HG03139 (cell line): ENCODE measurements around the gene MTHFD2L.

Experiments
- ATAC-seq: cut with Tn5 transposase; IDR thresholded peaks from one replicate; pipeline ENCODE4 v1.9.1; 2021; ENCODE audit not compliant: unreplicated experiment

Gene MTHFD2L

DNA sequence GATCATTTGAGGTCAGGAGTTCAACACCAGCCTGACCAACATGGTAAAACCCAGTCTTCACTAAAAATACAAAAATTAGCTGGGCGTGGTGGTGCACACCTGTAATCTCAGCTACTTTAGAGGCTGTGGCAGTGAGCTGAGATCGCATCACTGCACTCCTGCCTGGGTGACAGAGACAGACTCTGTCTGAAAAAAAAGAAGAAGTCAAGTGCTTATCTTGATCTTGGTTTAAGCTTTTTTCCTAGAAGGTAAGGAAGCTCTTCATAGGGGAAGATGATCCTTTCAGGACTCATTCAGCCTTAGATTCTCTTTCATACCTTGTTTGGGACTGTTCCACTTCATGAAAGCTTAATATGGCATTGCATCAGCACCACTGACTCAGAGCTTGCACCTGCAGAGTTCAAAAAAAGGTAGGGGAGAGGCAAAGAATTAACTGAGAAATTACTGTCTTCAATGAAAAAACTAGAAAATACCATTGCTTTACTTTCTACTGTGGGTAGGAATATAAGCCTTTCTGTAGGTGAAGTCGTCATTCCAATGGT is 79.6 kb downstream of the MTHFD2L start:
- ATAC-seq, result no peak

DNA sequence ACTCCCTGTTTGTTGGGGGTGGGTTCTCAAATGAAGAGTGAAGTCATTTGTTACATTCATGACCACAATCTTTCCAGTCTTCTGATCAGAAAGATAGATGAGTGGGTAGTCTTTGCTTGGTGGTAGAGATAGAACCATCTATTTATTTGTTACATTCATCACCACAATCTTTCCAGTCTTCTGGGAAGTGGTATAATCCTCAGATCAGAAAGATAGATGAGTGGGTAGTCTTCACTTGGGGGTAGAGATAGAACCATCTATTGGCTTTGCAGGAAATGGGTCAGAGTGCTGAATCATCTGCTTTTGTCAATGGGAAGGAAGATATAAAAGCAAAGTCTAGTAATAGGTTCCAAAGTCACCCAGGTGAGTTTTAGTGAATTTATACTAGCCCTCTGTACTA is 86.1 kb downstream of the MTHFD2L start:
- no peak for ATAC-seq

DNA sequence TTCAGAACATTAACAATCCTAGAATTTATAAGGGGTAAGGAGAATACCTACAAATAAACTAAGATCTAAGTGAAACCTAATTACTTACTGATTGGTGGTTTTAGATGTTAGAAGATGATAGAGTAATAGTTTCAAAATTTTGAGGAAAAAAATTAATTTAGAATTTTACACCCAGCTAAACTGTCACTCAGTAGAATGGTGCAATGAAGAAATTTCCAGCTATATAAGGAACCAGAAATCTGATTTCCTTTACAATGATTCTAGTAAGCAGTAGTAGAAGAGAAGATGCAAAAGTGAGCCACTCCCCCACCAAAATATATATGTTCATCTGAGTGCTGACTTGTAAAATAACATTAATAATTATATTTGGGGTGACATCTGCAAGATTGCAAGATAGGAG is 95.0 kb downstream of the MTHFD2L start:
- ATAC-seq, result no peak

DNA sequence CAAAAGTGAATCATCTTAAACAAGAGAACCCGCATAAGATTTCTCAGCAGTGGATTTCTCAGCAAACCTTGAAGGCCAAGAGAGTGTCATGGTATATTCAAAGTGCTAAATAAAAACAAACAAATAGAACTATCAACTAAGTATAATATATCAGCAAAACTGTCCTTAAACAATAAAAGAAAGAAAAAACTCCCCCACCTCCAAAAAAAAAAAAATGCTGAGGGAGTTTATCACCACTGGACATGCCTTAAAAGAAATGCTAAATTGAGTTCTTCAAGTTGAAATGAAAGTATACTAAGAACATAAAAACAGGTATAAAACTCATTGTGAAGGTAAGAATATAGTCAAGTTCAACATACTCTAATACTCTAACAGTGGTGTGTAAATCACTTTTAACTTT is 96.5 kb downstream of the MTHFD2L start:
- ATAC-seq, result no peak

DNA sequence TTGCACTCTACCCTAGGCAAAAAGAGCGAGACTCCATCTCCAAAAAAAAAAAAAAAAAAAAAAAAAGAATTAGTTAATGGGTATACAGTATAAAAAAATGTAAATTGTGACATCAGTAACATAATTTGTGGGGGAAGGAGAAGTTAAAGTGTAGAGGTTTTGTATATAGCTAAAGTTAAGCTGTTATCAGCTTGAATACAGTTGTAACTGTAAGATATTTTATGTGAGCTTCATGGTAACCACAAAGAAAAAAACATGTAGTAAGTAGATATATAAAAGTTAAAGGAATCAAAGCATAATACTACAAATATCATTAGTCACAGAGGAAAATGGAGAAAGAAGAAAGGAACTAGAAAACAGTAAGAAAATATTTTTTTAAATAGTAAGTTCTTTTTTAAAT is 97.2 kb downstream of the MTHFD2L start:
- no peak for ATAC-seq

DNA sequence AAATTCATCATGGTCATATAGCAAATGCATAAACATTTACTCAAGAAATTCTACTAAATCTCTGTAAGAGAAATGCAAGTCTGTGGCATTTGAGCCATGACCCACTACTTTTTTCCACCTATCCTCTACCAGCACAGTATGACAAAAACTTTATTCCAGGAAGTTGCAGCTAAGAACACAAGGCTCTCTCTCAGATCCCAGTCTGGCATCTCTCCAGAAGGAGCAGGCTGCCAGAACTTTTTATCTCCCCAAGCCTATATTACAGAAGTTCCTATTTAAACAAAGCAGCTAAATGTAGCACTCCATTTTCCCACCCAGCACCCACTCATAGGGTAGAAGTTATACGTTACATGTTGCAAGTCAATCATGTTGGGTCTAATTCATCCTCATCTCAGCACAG is 101.0 kb downstream of the MTHFD2L start:
- ATAC-seq, result no peak

DNA sequence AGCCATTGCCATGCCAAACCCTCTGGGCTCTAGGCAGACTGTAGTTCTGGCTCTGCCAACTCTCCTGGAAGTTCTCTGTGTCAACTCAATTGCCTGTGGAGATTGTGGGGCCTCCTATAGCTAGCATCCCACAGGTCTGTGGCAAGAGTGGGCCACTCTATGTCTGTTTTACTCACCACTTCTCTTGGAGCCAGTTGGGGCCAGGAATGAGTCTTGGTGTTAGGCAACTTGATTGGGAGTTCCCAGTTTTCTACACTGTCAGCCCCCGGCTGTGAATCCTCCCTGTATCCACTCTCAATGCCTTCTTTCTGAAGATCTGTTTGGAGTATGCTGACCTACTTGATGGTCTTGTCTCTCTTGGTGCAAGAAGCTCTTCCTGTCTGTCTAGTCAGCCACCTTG is 102.1 kb downstream of the MTHFD2L start:
- ATAC-seq, result no peak

DNA sequence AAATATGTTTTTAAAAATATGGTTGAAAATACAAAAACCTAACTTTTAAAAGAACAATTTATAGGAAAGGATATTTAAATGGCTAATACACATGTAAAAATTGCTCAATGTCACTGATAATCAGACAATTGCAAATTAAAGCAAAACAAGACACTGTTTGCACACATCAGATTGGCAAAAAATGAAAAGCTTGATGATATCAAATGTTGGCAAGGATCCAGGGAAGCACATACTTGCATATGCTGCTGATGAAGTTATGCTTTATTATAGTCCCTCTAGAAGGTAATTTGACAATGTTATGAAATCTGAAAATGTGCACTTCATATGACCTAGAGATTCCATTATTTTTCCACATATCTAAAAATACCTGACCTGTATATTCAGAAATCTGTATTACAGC is 104.6 kb downstream of the MTHFD2L start:
- no peak for ATAC-seq

DNA sequence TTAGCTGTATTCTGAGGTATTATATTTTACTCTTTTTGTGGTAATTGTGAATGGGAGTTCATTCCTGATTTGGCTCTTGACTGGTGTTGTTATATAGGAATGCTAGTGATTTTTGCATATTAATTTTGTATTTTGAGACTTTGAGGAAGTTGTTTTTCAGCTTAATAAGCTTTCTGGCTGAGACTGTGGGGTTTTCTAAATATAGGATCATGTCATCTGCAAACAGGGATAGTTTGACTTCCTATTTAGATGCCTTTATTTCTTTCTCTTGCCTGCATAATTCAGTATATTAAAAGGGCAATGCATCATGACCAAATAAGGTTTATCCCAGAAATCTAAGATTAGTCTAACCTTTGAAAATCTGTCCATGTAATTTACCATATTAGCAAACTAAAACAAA is 105.6 kb downstream of the MTHFD2L start:
- ATAC-seq, result no peak

DNA sequence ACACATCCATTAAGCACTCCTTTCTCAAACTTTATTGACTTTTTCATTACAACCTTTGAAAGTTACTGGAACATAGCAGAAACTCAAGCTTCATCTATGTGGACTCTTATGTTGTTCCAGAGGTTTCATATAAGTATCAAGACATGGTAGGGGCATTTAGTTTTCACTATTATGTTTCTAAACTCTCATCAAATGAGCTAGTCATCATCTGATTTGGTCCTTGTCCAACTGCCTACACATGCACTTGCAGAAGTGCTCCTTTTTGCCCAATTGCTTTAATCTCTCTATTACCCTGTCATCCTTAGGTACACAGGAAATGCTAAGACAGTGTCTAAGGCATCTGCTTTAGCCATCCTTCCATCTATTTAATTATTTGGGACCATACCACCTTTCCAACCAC is 108.2 kb downstream of the MTHFD2L start:
- ATAC-seq, result no peak

DNA sequence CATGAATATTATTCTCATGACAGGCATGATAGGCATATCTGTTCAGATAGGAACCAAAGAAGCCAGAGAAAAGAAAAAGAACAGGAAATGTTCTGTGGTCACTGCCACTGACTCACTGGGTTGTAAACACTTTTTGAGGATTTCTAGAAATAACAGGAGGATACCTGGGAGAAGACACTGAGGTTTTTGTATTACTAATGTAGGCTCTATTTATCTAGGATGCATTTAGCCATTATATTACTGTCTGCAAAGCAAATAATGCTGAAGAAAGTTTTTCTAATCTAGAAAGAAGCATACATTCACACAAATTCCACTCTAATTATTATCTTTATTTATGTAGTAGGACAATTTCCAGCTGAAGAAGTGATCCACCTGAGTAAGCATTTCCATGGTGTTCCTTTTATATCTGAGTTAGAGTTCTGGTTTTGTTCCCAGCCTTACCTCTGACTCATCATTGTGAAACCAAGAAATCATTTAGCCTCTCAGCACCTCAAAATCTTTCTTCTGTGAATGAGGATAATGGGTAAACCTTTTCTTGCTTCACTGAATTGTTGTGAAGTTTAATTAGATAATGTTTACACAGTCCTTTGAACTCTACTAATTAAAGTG is 110.2 kb downstream of the MTHFD2L start:
- no peak for ATAC-seq

DNA sequence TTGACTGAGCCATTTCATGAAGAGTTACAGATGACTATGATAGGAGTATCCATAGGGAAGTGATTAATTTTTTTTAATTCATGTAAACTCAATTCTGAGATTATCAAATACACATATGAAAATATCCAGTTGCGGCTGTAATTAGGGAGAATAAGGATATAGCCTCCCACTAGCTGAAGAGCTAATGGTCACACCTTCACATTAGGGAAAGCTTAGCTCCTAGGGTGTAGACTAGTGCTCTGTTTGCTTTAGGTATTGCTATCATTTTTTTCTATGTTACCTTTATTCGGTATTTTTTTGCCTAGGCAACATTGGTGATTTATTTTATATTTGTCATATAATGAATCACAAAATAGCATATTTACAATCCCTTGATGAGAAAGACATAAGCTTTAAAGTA is 110.7 kb downstream of the MTHFD2L start:
- no peak for ATAC-seq

DNA sequence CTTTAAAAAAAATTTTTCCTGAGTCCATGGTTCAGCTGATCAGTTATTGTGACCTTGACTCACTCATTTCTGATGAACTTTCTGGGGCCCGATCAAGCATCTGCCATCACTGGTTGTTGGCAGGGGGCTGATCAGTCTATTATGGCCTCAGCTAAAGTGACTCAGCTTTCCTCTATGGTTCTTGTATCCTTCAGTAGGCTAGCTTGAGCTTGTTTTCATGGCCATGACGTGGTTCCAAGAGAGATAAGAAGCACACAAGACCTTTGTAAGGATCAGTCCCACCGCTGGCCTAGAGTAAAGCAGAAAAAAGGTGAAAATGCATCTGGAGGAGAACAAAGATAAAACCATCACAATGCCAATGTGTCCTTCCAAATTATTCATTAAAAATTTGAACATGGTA is 120.6 kb downstream of the MTHFD2L start:
- ATAC-seq, result no peak

DNA sequence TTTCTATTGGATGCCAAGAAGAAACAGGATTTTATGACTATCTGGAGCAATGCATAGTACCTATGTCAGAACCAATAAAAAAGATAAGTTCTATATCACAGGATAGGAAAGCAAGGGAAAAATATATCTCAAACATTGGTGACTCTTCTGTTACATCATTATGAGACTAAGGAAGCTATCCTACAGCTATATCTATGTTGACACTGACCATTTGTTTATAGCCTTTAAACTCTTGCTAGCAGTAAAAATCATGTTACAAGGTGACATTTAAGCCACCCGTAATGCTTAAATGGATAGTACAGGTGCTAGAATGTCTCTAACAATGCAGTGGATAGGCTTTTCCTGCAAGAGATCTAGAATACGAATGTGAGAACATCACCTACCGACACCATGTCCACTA is 121.8 kb downstream of the MTHFD2L start:
- ATAC-seq, result no peak

DNA sequence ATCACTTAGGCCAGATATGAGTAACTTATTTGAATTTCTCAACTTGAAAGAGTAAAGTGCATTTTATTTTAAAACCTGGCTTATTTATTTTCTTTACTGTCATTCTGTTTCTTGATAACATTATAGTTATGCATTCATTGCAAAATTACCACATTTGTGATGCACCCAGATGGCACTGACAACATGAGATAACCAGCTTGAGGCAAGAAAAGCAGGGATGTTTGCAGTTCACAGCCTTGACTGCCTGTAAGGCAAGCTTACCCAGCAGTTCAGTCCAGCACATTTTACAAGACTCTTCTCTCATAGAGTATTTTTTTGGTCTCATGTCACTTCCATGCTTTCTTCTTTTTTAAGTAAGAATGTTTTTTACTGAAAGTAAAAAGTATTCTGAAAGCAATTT is 125.0 kb downstream of the MTHFD2L start:
- ATAC-seq, result no peak

DNA sequence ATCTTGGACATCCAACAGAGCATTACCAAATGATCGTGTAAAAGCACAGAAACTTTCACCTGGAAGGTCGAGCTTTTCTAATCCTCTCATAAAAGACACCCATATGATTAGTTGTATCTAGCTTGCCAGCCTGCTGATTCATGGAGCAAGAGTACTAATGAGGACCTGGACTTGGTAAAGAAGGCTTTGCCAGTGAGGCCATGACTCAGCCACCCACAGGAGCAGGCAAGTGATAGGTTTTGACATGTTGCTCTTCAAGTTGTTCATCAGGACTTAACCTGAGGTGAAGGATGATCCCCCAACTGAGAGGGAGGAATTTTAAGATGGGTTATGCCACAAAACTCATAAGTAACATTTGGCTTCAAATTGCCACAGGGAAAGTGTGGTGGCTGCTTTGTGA is 125.7 kb downstream of the MTHFD2L start:
- ATAC-seq, result no peak

DNA sequence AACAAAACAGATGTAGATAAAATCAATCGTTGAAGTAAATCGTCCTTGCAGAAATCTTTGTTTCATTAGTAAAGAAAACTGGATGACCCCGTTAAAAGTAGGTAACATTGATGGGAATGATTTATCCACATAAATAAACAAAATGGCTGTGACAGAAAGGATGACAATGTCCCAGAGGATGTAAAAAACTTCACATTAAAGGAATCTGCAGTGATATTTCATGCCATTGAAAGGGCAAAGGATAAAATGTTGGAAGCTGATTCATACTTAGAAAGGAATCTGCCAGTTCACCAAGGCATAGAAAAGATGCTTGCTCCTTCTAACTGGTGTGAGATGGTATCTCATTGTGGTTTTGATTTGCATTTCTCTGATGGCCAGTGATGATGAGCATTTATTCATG is 126.1 kb downstream of the MTHFD2L start:
- ATAC-seq, result no peak

DNA sequence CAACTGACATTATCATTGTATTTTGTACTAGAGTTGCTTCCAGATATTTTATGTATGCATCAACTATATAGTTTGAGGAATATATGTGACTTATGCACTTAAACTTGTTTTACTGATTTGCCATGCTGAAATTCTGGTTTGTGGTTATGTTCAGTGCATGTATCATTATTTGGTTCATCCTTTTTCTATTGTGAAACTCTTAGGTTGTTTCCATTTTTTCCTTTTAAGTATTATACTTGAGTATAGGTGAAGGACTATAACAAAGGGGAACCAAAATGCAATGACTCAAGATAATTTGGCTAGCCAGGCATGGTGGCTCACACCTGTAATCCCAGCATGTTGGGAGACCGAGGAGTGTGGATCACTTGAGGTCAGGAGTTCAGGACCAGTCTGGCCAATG is 129.2 kb downstream of the MTHFD2L start:
- ATAC-seq, result no peak

DNA sequence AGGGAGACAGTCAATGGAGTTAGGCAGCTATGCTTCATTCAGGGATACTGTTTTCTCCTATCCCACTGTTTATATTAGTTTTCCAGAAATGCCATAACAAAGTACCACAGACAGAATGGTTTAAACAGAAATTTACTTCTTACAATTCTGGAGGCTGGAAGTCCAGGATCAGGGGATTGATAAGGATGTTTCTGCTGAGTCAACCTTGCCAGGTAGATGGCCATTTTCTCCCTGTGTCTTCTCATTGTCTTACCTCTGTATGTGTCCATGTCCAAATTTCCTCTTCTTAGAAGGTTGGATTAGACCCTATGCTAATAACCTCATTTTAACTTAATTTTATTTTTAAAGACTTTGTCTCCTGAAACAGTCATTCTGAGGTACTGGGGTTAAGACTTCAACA is 129.9 kb downstream of the MTHFD2L start:
- ATAC-seq, result no peak

DNA sequence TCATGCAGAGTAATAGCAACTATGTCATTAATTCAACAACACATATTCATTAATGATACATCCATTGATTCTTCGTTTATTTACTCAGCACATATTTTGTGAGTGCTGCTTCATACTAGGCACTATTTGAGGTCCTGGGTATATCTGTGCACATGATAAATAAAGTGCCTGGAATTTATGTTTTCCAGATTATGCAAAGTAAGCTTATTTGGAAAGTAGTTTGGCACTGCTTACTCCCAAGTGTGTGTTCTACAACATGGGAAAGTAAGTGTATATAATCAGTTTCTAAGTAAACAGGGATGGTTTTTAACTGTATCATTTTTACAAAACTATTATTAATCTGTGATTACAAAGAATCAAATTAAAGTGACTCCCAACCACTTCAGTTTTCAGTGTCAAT is 133.6 kb downstream of the MTHFD2L start:
- ATAC-seq, result no peak

DNA sequence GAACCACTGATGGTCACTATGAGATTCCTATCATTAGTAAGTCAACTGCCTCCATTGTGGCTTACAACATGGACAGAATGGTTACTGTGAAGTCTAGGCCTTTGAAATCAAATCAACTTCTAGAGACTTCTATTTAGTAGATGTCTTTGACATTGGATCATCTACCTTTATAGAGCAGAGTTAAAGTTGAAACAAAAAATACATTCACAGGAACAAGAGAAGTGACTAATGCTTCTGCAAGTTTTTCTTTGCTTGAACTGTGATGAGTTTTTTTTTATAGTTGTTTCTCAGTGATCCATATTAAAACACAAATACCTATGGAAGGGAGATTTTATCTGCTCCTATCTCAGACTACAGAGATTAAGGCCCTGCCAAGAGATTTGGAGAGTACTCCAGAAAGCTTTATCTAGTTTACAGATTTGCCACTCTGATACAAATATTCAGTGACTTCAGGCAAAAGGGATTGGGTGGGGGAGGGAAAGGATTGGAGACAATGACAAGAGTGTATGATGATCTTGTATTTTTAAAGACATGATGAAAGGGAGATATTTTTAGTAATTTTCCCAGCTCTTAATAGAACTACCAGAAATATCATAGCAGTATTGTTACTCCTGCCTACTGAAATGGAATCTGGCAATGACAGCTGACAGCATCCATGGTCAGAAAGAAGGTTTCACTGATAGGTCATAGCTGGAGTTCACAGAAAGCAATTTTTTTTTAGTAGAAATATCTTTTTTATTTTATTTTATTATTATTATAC is 134.4 kb downstream of the MTHFD2L start:
- no peak for ATAC-seq

DNA sequence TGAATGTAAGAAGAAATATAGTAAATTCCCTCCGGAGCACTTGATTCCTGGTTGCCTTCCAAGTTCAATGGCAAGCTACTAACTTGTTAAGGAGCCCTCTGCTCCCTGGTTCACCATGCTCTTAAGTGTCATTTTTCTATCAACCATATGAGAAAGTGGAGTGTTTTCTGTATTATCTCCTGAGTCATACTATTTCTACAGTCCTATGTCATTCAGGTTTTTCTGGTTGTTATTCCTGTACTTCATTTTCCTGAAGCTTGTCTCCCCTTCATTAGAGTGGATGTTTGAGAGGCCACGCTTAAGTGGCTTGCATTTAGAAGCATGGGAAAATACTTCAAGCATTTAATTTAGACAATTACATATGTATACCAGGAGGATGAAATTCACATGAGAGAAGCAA is 135.6 kb downstream of the MTHFD2L start:
- no peak for ATAC-seq

DNA sequence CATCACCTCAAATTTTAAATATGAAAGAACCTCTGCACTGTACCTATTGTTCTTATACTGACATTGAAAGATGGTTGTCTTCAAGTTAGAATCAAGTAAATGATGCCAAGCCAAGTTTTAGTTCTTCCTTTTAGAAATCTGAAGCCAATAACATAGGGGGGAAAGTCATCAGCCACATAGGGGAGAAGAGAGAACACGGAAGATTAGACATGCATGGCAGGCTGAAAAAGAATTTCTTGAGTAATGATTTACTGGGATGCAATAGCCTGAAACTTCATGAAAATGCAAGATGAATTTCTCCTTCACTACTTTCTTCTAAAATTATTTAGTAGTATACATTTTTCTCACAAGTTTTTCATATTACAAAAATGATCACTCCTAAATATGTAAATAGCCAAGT is 136.8 kb downstream of the MTHFD2L start:
- no peak for ATAC-seq
